ACC112 (cell line): Measurements from ENCODE around the gene REPIN1.

Experiments used
- H2AFZ ChIP-seq: fragments of 200-600 bp; sonication (generic); one replicate; pipeline ENCODE4 v1.6.0; 2017; ENCODE audit warnings: antibody characterized with exemption, low read length; ENCODE audit not compliant: unreplicated experiment
- H3K27ac ChIP-seq: fragments of 200-600 bp; sonication (generic); 2 replicates; pipeline ENCODE4 v1.5.1; 2014; ENCODE audit warnings: low read depth, mild to moderate bottlenecking, antibody characterized with exemption, low read length, moderate library complexity
- H3K27me3 ChIP-seq: fragments of 200-600 bp; sonication (generic); 2 replicates; pipeline ENCODE4 v1.6.1; 2014; ENCODE audit warnings: mild to moderate bottlenecking, antibody characterized with exemption, low read length, moderate library complexity, mixed read lengths; ENCODE audit not compliant: insufficient read depth
- H3K36me3 ChIP-seq: fragments of 200-600 bp; sonication (generic); 2 replicates; pipeline ENCODE4 v1.6.1; 2016; ENCODE audit warnings: mild to moderate bottlenecking, antibody characterized with exemption, low read length, moderate library complexity, mixed read lengths; ENCODE audit not compliant: insufficient read depth
- H3K4me1 ChIP-seq: fragments of 200-600 bp; sonication (generic); one replicate; pipeline ENCODE4 v1.6.1; 2016; ENCODE audit warnings: low read length, mixed read lengths; ENCODE audit not compliant: insufficient read depth, unreplicated experiment, control insufficient read depth
- H3K4me3 ChIP-seq: fragments of 200-600 bp; sonication (generic); 2 replicates; pipeline ENCODE4 v1.5.1; 2014; ENCODE audit warnings: mild to moderate bottlenecking, low read depth, low read length
- H3K79me2 ChIP-seq: fragments of 200-600 bp; sonication (generic); one replicate; pipeline ENCODE4 v1.6.0; 2016; ENCODE audit warnings: low read length; ENCODE audit not compliant: control insufficient read depth, unreplicated experiment, insufficient read depth

Gene REPIN1

DNA sequence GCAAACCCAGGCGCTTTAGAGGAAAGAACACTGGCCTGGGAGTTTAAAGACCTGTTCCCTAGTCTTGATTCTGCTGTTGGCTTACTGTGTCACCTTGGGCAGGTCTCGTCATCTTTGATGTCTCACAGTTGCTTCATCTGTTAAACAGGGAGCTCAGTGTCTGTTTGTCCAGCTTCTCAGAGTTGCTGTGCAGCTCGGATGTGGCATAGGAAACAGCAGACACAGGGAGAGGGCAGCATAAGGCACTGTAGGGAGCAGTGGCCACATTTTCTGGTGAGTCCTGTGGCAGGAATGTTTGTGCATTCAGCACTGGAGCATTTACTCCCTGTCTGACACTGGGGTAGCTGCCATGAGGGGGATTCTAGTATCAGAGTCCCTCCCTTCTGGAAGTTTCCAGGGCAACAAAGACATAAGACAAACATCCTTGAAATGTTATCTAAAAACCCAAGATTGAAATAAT, 2.0 kb downstream of the REPIN1 start:
- Histone ChIP-seq H3K4me1 (peaks cover 10% of the 10 kb centered on the region), H3K27ac (no peak overlapping the region), H3K36me3 (no peaks in the 10 kb centered on the region), H2AFZ (no peak overlapping the region), H3K79me2 (peaks cover 28% of the 10 kb centered on the region), H3K4me3 (peak overlapping the region; percentile 94; the same call in 1 of the 2 replicates), H3K27me3 (no peaks in the 10 kb centered on the region)

DNA sequence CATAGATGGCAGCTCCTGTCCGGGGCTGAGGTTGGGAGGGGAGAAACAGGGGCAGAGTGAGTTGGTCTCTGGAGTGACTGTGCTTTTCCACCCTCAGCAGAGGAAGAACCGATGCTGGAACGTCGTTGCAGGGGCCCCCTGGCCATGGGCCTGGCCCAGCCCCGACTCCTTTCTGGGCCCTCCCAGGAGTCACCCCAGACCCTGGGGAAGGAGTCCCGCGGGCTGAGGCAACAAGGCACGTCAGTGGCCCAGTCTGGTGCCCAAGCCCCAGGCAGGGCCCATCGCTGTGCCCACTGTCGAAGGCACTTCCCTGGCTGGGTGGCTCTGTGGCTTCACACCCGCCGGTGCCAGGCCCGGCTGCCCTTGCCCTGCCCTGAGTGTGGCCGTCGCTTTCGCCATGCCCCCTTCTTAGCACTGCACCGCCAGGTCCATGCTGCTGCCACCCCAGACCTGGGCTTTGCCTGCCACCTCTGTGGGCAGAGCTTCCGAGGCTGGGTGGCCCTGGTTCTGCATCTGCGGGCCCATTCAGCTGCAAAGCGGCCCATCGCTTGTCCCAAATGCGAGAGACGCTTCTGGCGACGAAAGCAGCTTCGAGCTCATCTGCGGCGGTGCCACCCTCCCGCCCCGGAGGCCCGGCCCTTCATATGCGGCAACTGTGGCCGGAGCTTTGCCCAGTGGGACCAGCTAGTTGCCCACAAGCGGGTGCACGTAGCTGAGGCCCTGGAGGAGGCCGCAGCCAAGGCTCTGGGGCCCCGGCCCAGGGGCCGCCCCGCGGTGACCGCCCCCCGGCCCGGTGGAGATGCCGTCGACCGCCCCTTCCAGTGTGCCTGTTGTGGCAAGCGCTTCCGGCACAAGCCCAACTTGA, 2.7 kb downstream of the REPIN1 start:
- Histone ChIP-seq H3K4me3 (no peak overlapping the region), H3K4me1 (peaks cover 10% of the 10 kb centered on the region), H3K79me2 (peaks cover 28% of the 10 kb centered on the region), H3K27ac (no peak overlapping the region), H3K36me3 (no peaks in the 10 kb centered on the region), H2AFZ (no peak overlapping the region), H3K27me3 (no peaks in the 10 kb centered on the region)

DNA sequence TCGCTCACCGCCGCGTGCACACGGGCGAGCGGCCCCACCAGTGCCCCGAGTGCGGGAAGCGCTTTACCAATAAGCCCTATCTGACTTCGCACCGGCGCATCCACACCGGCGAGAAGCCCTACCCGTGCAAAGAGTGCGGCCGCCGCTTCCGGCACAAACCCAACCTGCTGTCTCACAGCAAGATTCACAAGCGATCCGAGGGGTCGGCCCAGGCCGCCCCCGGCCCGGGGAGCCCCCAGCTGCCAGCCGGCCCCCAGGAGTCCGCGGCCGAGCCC, 3.3 kb downstream of the REPIN1 start:
- peaks cover 28% of the 10 kb centered on the region for H3K79me2 ChIP-seq
- H3K4me3 ChIP-seq = no peak overlapping the region
- H3K36me3 ChIP-seq = no peaks in the 10 kb centered on the region
- H3K4me1 ChIP-seq = peaks cover 10% of the 10 kb centered on the region
- H2AFZ ChIP-seq = no peak overlapping the region
- H3K27me3 ChIP-seq = no peaks in the 10 kb centered on the region
- no peak overlapping the region for H3K27ac ChIP-seq

DNA sequence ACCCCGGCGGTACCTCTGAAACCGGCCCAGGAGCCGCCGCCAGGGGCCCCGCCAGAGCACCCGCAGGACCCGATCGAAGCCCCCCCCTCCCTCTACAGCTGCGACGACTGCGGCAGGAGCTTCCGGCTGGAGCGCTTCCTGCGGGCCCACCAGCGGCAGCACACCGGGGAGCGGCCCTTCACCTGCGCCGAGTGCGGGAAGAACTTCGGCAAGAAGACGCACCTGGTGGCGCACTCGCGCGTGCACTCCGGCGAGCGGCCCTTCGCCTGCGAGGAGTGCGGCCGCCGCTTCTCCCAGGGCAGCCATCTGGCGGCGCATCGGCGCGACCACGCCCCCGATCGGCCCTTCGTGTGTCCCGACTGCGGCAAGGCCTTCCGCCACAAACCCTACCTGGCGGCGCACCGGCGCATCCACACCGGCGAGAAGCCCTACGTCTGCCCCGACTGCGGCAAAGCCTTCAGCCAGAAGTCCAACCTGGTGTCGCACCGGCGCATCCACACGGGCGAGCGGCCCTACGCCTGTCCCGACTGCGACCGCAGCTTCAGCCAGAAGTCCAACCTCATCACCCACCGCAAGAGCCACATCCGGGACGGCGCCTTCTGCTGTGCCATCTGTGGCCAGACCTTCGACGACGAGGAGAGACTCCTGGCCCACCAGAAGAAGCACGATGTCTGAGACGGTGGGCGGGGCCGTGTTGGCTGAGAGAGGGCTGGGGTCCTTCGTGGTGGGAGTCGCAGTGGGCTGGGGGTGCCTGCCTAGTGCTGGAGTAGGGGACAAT, 3.8 kb downstream of the REPIN1 start:
- Histone ChIP-seq H3K4me3 (no peak overlapping the region), H3K79me2 (peaks cover 28% of the 10 kb centered on the region), H2AFZ (no peak overlapping the region), H3K4me1 (peaks cover 10% of the 10 kb centered on the region), H3K27ac (no peak overlapping the region), H3K27me3 (no peaks in the 10 kb centered on the region), H3K36me3 (no peaks in the 10 kb centered on the region)

DNA sequence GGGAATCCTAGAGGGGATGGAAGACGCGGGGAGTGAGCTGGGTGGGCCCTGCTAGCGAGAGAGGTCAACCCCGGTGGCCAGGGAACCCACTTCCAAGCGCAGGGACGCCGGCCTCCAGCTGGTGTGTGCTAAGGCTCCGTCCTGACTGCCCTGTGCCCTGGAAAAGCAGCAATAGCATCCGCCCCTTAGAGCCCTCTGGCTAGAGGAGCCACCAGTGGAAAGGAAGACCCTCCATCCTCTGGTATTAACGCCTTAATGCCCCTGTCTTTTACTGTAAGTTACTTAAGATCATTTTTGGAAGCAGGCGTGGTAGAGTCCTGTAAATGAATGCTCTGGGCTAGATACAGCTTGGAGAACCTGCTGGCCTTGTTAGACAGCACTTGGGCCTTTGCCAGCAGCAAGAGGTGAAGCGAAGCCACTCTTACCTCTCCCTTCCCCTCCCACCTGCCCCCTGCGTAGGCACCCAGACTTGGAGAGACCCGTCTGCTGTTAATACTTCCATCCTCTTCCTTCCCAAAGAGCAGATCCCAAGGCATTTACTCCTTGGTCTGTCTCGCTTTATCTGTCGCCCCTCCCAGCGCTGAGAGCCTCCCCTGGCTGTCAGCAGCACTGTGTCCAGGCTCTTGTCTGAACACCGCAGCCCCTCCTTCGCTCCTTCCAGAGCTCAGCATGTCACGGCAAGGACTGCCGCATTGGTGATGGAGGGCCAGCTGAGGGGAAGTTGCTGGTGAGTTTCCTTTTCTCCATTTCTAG, 4.6 kb downstream of the REPIN1 start:
- Histone ChIP-seq H3K79me2 (peaks cover 28% of the 10 kb centered on the region), H3K27ac (no peak overlapping the region), H3K4me1 (peaks cover 15% of the 10 kb centered on the region), H2AFZ (no peak overlapping the region), H3K36me3 (no peaks in the 10 kb centered on the region), H3K4me3 (no peak overlapping the region), H3K27me3 (no peaks in the 10 kb centered on the region)

DNA sequence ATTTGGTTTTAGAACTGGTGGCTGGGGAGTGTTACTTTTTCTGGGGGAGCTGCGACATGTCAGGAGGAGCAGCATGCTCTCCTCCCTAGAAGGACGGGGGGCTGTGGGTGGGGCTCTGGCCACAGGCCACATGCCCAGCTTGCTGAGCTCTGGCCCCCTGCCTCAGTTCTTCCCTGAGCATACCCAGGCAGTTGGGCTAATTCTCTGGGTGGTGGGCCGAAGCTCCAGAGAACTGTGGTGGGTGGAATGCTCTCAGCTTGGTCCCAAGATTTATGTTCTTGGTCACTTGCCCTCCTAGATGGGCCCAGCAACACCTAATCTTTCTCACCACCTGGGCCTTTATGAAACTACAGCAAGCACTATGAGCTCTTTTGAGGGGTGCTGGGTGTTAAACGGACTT, 5.4 kb downstream of the REPIN1 start:
- Histone ChIP-seq H3K27ac (no peak overlapping the region), H3K27me3 (no peaks in the 10 kb centered on the region), H3K79me2 (peaks cover 24% of the 10 kb centered on the region), H3K4me1 (peaks cover 19% of the 10 kb centered on the region), H3K36me3 (no peaks in the 10 kb centered on the region), H3K4me3 (no peak overlapping the region), H2AFZ (no peak overlapping the region)

DNA sequence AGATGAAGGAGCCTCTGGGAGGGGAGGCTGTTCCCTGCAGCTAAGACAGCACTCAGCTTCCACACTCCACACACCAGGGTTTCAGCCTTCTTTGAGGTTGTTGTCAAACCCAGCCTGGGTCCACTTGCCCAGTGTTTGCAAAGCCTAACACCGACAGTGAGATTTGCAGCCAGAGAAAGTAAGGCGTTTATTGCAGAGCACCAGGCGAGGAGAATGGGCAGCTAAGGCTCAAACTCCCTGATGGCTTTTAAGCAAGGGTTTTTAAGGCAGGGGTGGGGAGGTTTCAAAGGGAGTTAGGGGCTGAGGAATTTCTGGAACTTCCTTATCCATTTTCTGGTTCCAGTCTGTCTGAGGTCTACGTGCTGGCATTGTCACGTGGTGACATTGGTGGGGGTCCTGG, 5.8 kb downstream of the REPIN1 start:
- H2AFZ ChIP-seq = no peak overlapping the region
- no peaks in the 10 kb centered on the region for H3K27me3 ChIP-seq
- no peak overlapping the region for H3K4me3 ChIP-seq
- H3K27ac ChIP-seq = no peak overlapping the region
- no peaks in the 10 kb centered on the region for H3K36me3 ChIP-seq
- H3K4me1 ChIP-seq = peaks cover 19% of the 10 kb centered on the region
- H3K79me2 ChIP-seq = peaks cover 20% of the 10 kb centered on the region

DNA sequence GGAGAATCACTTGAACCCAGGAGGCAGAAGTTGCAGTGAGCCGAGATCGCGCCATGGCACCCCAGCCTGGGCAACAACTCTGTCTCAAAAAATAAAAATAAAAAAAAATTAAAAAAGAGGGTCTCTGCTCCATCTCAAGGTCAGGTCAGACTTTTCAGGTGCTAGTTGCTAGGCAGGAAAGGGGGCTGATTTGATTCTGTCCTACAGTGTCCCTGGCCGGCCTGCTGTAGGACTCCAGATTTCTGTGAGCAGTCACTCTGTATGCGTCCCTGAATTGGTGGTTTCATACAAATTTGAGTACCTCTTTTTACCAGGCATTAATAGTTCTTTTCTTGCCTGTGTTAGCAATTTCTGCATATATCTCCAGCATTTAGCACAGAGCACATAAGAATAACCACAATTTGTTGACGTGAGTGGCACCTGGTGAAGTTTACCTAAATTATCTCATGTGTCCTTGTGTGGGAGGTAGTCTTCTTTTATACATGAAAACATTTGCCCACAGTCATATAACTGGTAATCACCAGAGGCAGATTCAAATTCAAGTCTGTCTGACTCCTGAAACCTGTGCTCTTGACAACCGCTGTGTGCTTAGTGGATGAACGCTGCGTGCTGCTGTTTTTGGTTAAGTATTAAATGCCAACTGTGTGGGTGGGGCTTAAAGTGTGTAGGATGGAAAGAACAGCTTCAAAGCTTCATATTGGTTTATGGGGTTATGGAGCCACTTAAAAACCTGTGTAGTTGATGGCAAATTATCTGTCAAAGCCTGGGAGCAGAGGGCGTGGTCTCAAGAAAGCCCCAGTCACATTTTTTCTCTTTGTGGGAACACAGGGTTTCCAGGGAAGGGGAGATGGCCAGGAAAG, 7.3 kb downstream of the REPIN1 start:
- Histone ChIP-seq H3K4me1 (peaks cover 9% of the 10 kb centered on the region), H3K4me3 (no peak overlapping the region), H3K27ac (no peak overlapping the region), H3K79me2 (peaks cover 13% of the 10 kb centered on the region), H2AFZ (no peak overlapping the region), H3K27me3 (no peaks in the 10 kb centered on the region), H3K36me3 (no peaks in the 10 kb centered on the region)

DNA sequence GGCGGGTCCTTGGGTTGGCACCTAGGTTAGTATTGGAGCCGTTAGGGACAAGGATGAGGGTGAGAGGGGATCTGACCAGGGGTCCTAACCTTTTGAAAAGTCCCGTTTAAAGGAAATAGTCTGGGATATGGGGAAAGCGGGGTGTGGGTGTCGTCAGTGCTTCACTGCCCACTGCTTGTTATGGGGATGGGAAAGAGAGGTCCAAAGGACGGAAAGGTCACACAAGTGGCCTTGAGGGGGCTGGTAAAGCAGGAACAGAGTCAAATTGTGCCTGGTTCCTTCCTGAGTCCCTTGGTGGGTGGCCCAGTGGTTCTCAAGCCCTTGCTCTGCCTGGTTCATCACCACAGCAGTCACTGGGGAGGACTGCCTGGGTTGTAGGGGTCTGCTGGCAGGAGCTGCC, 7.9 kb downstream of the REPIN1 start:
- H3K4me3 ChIP-seq = no peak overlapping the region
- H3K27ac ChIP-seq = no peak overlapping the region

DNA sequence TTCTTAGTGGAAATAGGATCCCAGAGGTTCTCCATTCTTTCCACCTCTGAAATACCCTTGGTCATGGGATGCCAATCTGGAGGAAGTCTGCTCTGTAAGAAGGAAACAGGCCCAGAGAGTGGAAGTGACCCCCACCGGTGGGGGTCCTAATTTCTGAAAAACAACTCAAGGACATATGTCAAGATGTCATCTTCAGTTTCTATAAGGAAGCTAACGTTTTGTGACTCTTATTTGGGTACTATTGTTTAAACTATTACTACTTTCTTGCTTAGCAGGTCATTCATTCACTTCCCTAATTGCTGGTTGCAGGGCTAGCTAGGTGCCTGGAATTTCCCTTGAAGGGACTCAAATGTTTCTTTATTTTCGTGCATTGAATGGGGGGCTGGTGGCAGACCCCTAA, 8.6 kb downstream of the REPIN1 start:
- H3K4me3 ChIP-seq = no peak overlapping the region
- H3K27ac ChIP-seq = no peak overlapping the region
- no peak overlapping the region for H2AFZ ChIP-seq
- no peaks in the 10 kb centered on the region for H3K36me3 ChIP-seq
- H3K4me1 ChIP-seq = peaks cover 9% of the 10 kb centered on the region
- H3K27me3 ChIP-seq = no peaks in the 10 kb centered on the region
- H3K79me2 ChIP-seq = peaks cover 9% of the 10 kb centered on the region

More for the DNA sequence above, 7.9 kb downstream of the REPIN1 start:
- Histone ChIP-seq H3K36me3 (no peaks in the 10 kb centered on the region), H3K27me3 (no peaks in the 10 kb centered on the region), H3K79me2 (peaks cover 7% of the 10 kb centered on the region), H2AFZ (no peak overlapping the region), H3K4me1 (peaks cover 9% of the 10 kb centered on the region)
